GM18520 (cell line): ENCODE measurements around the gene DNAJB11.
"Not testable (repeated sequence)": the region's sequence is repeated elsewhere in the genome, so short reads cannot be mapped to it uniquely, and the experiment has no call there.

Experiments used
- ATAC-seq: cut with Tn5 transposase; IDR thresholded peaks from one replicate; pipeline ENCODE4 v1.9.1; 2021; ENCODE audit not compliant: unreplicated experiment

DNAJB11 gene

GRCh38 chr3:186617036-186617946 lies 46.8 kb downstream of the DNAJB11 start:
- ATAC-seq, result peak; percentile 78

GRCh38 chr3:186618318-186618938 lies 47.9 kb downstream of the DNAJB11 start:
- no peak for ATAC-seq

- no peak for ATAC-seq
Measured at GRCh38 chr3:186619787-186620212, 49.3 kb downstream of the DNAJB11 start.

- ATAC-seq, result no peak
Measured at GRCh38 chr3:186620213-186621092, 49.9 kb downstream of the DNAJB11 start.

- no peak for ATAC-seq
Measured at GRCh38 chr3:186621894-186622650, 51.6 kb downstream of the DNAJB11 start.

GRCh38 chr3:186622651-186623310 lies 52.3 kb downstream of the DNAJB11 start:
- ATAC-seq, result no peak

GRCh38 chr3:186624598-186624997 lies 54.1 kb downstream of the DNAJB11 start:
- ATAC-seq, result no peak

GRCh38 chr3:186625600-186626042 lies 55.1 kb downstream of the DNAJB11 start:
- ATAC-seq, result no peak

GRCh38 chr3:186626254-186626847 lies 55.8 kb downstream of the DNAJB11 start:
- ATAC-seq, result no peak

GRCh38 chr3:186627852-186628414 lies 57.4 kb downstream of the DNAJB11 start:
- no peak for ATAC-seq

GRCh38 chr3:186628756-186629155 lies 58.2 kb downstream of the DNAJB11 start:
- no peak for ATAC-seq

- no peak for ATAC-seq
Measured at GRCh38 chr3:186630950-186631641, 60.6 kb downstream of the DNAJB11 start.

- no peak for ATAC-seq
Measured at GRCh38 chr3:186633481-186633880, 63.0 kb downstream of the DNAJB11 start.

- not testable (repeated sequence) for ATAC-seq
Measured at GRCh38 chr3:186634207-186634606, 63.7 kb downstream of the DNAJB11 start.
